Upper lobe of right lung (tissue), 1 donor: Measurements from ENCODE around the gene UXS1. TPM values are rescaled to one million over a fixed set of nuclear protein-coding genes. Genes with fewer than 3 reads are reported as not detected.

ENCODE experiments used
- ATAC-seq: fragments of 200-7000 bp; cut with Tn5 transposase; one replicate; pipeline ENCODE4 v1.9.1; 2020; ENCODE audit warnings: mild to moderate bottlenecking, moderate library complexity
- DNase-seq: peaks from one replicate; pipeline ENCODE4 v3.0.0-alpha.2; 2020
- H3K27ac ChIP-seq: fragments of 200-600 bp; one replicate; pipeline ENCODE4 v1.8.0; 2022
- H3K27me3 ChIP-seq: fragments of 200-600 bp; one replicate; pipeline ENCODE4 v1.8.0; 2022; ENCODE audit warnings: mild to moderate bottlenecking
- H3K36me3 ChIP-seq: fragments of 200-600 bp; one replicate; pipeline ENCODE4 v1.8.0; 2022
- H3K4me1 ChIP-seq: fragments of 200-600 bp; one replicate; pipeline ENCODE4 v1.8.0; 2022
- H3K4me3 ChIP-seq: fragments of 200-600 bp; one replicate; pipeline ENCODE4 v1.8.0; 2022; ENCODE audit warnings: mild to moderate bottlenecking
- H3K9me3 ChIP-seq: fragments of 200-600 bp; one replicate; pipeline ENCODE4 v1.8.0; 2022
- CTCF ChIP-seq: fragments of 200-600 bp; IDR thresholded peaks from one replicate; pipeline ENCODE4 v1.8.0; 2022; ENCODE audit warnings: antibody characterized with exemption
- intact Hi-C: fragments of 100-400 bp; cut with DNase I; formaldehyde crosslinking; loops from one replicate; pipeline ENCODE4 v1.11.0; 2022
- total RNA-seq: library from RNA; stranded (reverse); fragmentation: NEBNext Ultra II Directional; extraction: Animal tissue kit (Norgen Biotek cat#: 25700); gene quantifications from one replicate; pipeline ENCODE4 v1.2.1, GENCODE V29; 2021
- donor health status: DM: no; HTN: yes; CAD: no; lungs with severe emphysema.

UXS1 gene
- total RNA-seq, 1 donor from 2014 or later: 64.8 TPM

DNA sequence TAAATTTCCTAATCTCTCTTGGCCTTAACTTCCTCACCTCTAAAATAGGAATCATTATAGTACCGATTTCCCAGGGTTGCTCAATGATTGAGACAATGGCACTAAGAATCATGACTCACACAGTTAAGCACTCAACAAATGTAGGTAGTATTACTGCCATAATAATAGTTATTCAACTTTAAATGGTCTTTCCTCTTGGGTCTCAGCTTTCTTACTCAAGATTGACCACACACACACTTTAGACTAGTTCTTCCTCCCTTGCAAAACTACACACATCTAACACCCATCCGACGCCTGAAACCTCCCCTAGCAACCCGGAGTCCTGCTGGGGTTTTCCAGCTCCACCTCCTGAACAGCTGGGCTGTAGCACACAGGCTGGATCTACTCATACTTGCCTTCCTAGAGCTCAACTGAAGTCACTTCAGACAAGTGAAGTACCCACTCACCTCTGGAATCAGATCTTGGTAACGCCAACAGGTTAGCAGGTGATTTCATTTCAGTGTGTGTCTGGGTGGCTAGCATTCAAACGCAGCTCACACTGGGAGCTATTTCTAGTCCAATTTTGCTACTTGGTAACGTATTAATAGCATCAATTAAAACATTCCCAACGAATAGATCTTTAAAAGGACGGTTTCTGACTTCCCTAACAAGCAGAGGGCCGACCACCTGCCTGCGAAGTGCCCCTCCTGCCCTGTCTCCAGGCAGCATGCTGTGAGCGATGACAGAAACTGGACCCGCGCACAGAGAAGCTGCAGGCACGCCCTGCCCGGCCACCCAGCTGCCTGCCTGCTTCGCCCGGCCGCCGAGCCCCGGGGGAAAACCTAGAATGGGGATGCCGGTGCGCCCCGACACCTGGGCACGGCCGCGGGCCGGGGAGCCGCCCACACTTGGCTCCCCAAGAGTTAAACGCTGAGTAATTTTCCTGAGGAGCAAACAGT, 1.1 kb downstream of the UXS1 start:
- DNase-seq (peak; percentile 85), ATAC-seq (peak; percentile 80)
- TF ChIP-seq CTCF: no peak
- H3K9me3 ChIP-seq: no peaks in the 10 kb centered on the region
- H3K36me3 ChIP-seq: no peaks in the 10 kb centered on the region
- no peaks in the 10 kb centered on the region for H3K27me3 ChIP-seq
- peaks cover 42% of the 10 kb centered on the region for H3K4me1 ChIP-seq
- H3K4me3 ChIP-seq: peak overlapping the region; percentile 91
- intact Hi-C loops: no loop called here
- peak overlapping the region; percentile 55 for H3K27ac ChIP-seq

DNA sequence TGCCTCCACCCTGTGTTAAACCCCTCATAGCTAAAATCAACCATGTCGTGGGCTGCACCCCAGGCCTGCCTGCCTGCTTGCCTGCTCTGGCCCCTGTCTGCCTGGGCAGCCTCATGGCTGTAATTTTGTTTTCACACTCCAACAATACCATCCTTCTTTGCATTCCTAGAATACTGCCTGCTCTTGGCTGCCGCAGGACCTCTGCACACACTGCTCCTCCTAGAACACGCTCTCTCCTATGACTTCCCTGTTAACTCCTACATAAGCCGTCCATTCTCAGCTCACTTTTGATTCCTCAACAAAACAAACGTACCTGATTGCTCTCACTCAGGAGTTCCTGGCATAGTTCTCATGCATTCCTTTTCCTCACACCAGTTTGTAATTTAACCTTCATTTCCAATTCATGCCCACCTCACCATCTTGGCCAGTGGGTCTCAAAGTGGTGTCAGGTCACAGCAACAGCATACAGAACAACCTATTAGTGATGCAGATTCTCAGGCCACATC, 2.5 kb downstream of the UXS1 start:
- H3K27me3 ChIP-seq: no peaks in the 10 kb centered on the region
- H3K4me3 ChIP-seq: no peak overlapping the region
- DNase-seq (no peak), ATAC-seq (no peak)
- H3K4me1 ChIP-seq: peaks cover 38% of the 10 kb centered on the region
- TF ChIP-seq CTCF: no peak
- no peaks in the 10 kb centered on the region for H3K36me3 ChIP-seq
- no peak overlapping the region for H3K27ac ChIP-seq
- H3K9me3 ChIP-seq: no peaks in the 10 kb centered on the region
- intact Hi-C loops: no loop called here

- H3K27ac ChIP-seq: no peak overlapping the region
Observed at GRCh38 chr2:106189764-106190468, 4.2 kb downstream of the UXS1 start.

GRCh38 chr2:106189325-106189724, 4.8 kb downstream of the UXS1 start:
- H3K4me3 ChIP-seq: no peak overlapping the region
- no peaks in the 10 kb centered on the region for H3K36me3 ChIP-seq
- ATAC-seq: peak; percentile 8
- peaks cover 29% of the 10 kb centered on the region for H3K4me1 ChIP-seq
- no peaks in the 10 kb centered on the region for H3K27me3 ChIP-seq
- no peaks in the 10 kb centered on the region for H3K9me3 ChIP-seq
- intact Hi-C loops: no loop called here
- TF ChIP-seq CTCF: no peak
- no peak overlapping the region for H3K27ac ChIP-seq
- DNase-seq: no peak

More at GRCh38 chr2:106189764-106190468, 4.2 kb downstream of the UXS1 start:
- ATAC-seq (no peak), DNase-seq (no peak)
- Histone ChIP-seq H3K9me3 (no peaks in the 10 kb centered on the region), H3K36me3 (no peaks in the 10 kb centered on the region), H3K4me1 (peaks cover 32% of the 10 kb centered on the region), H3K27me3 (no peaks in the 10 kb centered on the region), H3K4me3 (no peak overlapping the region)
- intact Hi-C loops: no loop called here
- no peak for TF ChIP-seq CTCF

GRCh38 chr2:106187273-106187891, 6.7 kb downstream of the UXS1 start:
- H3K4me1 ChIP-seq: peaks cover 23% of the 10 kb centered on the region
- no peaks in the 10 kb centered on the region for H3K27me3 ChIP-seq
- no peaks in the 10 kb centered on the region for H3K9me3 ChIP-seq
- DNase-seq: no peak
- TF ChIP-seq CTCF: no peak
- no peak overlapping the region for H3K4me3 ChIP-seq
- intact Hi-C loops: no loop called here
- no peaks in the 10 kb centered on the region for H3K36me3 ChIP-seq
- no peak overlapping the region for H3K27ac ChIP-seq
- no peak for ATAC-seq
